Glutamatergic neuron (in vitro differentiated cells): ENCODE data around the gene SLX4IP. TPM values are rescaled to one million over a fixed set of nuclear protein-coding genes. Genes with fewer than 3 reads are reported as not detected.

ENCODE experiments used
- DNase-seq: peaks from one replicate; pipeline ENCODE4 v3.0.0; 2022
- H3K27ac Mint-ChIP-seq: one replicate; pipeline ENCODE4 v1.8.0; 2020; ENCODE audit warnings: mild to moderate bottlenecking, mixed read lengths, inconsistent platforms; ENCODE audit not compliant: unreplicated experiment
- H3K27me3 Mint-ChIP-seq: one replicate; pipeline ENCODE4 v1.8.0; 2020; ENCODE audit warnings: mild to moderate bottlenecking, moderate library complexity, mixed read lengths, inconsistent platforms; ENCODE audit not compliant: unreplicated experiment
- H3K36me3 Mint-ChIP-seq: one replicate; pipeline ENCODE4 v1.8.0; 2020; ENCODE audit warnings: mild to moderate bottlenecking, mixed read lengths, inconsistent platforms; ENCODE audit not compliant: unreplicated experiment
- H3K4me1 Mint-ChIP-seq: one replicate; pipeline ENCODE4 v1.8.0; 2020; ENCODE audit warnings: mild to moderate bottlenecking, low read depth, mixed read lengths, inconsistent platforms; ENCODE audit not compliant: unreplicated experiment
- H3K4me3 Mint-ChIP-seq: one replicate; pipeline ENCODE4 v1.8.0; 2020; ENCODE audit warnings: mild to moderate bottlenecking, mixed read lengths, inconsistent platforms; ENCODE audit not compliant: unreplicated experiment
- H3K9me3 Mint-ChIP-seq: one replicate; pipeline ENCODE4 v1.8.0; 2020; ENCODE audit warnings: mild to moderate bottlenecking, moderate library complexity, mixed read lengths, inconsistent platforms; ENCODE audit not compliant: unreplicated experiment
- CTCF ChIP-seq: fragments of 200-600 bp; sonication (generic); IDR thresholded peaks from one replicate; pipeline ENCODE4 v1.5.0; 2021; ENCODE audit not compliant: partially characterized antibody, unreplicated experiment
- total RNA-seq: library from RNA; stranded (reverse); fragmentation: NEBNext Ultra II Directional; extraction: Animal tissue kit (Norgen Biotek cat#: 25700); gene quantifications from one replicate; pipeline ENCODE4 v1.2.1, GENCODE V29; 2021; ENCODE audit not compliant: unreplicated experiment

Gene SLX4IP
- total RNA-seq, 1 donor from 2014 or later, result 7.9 TPM

GRCh38 chr20:10590950-10591671, 156.0 kb downstream of the SLX4IP start:
- H3K27me3 Mint-ChIP-seq, result no peaks in the 10 kb centered on the region
- TF ChIP-seq CTCF, result no peak
- no peak overlapping the region for H3K4me3 Mint-ChIP-seq
- DNase-seq, result no peak
- H3K4me1 Mint-ChIP-seq, result no peaks in the 10 kb centered on the region
- no peaks in the 10 kb centered on the region for H3K36me3 Mint-ChIP-seq
- H3K9me3 Mint-ChIP-seq, result peaks cover 1% of the 10 kb centered on the region
- no peak overlapping the region for H3K27ac Mint-ChIP-seq

- H3K9me3 Mint-ChIP-seq, result peaks cover 1% of the 10 kb centered on the region
- no peak overlapping the region for H3K27ac Mint-ChIP-seq
Measured at GRCh38 chr20:10591946-10592521, 156.9 kb downstream of the SLX4IP start.

DNA sequence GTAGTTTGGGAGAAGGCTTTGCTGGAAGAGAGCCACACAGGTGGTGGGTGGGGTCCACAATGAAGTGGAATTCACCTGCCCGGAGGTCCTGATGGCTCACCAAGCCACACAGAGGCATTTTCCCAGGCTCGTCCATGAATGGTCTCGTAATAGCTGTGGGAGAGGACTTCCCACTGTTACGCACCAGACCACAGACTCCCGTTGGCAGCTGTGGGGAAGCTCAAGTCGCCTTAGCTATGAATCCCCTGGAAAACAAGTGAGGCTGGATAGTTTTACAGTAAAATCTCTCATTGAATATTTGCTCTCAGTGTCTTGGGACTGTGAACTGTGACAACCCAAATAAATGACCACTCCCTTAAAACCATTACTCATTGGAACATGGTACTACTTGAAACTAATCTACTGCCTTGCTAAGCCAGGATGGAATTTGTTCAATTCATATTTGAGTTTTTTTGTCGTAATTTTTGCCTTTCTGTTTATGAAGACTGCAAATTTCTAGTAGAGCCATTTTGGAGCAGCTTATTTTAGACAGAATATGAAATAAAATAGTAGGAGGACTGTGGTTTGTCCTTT, 159.3 kb downstream of the SLX4IP start:
- no peak for TF ChIP-seq CTCF
- Mint-ChIP-seq H3K9me3 (peaks cover 1% of the 10 kb centered on the region), H3K27ac (no peak overlapping the region), H3K4me3 (no peak overlapping the region), H3K27me3 (no peaks in the 10 kb centered on the region), H3K36me3 (no peaks in the 10 kb centered on the region), H3K4me1 (no peaks in the 10 kb centered on the region)
- DNase-seq, result no peak

More at GRCh38 chr20:10591946-10592521, 156.9 kb downstream of the SLX4IP start:
- no peak for DNase-seq
- no peak overlapping the region for H3K4me3 Mint-ChIP-seq
- TF ChIP-seq CTCF, result no peak
- no peaks in the 10 kb centered on the region for H3K36me3 Mint-ChIP-seq
- no peaks in the 10 kb centered on the region for H3K4me1 Mint-ChIP-seq
- no peaks in the 10 kb centered on the region for H3K27me3 Mint-ChIP-seq

DNA sequence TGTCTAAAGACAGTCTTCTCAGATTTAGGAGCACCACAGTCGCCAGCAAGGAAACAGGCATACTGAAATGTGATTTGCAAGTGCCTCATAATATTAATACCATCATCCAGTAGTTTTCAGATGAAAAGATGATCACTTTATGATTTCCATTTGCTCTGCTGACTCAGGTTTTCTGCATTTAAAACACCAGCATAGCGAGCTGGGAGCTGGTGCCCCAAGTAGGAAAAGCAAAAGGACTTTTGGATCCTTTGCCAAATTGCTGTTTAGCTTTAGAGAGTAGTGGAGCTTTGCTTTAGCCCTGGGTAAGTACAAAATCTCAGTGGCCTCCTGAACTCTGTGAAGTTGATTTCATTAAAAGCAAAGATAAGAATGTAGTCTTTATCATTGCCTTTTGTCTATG, 160.2 kb downstream of the SLX4IP start:
- H3K27ac Mint-ChIP-seq, result no peak overlapping the region
- no peak for TF ChIP-seq CTCF
- H3K36me3 Mint-ChIP-seq, result no peaks in the 10 kb centered on the region
- H3K4me3 Mint-ChIP-seq, result no peak overlapping the region
- no peaks in the 10 kb centered on the region for H3K4me1 Mint-ChIP-seq
- DNase-seq, result no peak
- H3K9me3 Mint-ChIP-seq, result peaks cover 1% of the 10 kb centered on the region
- H3K27me3 Mint-ChIP-seq, result no peaks in the 10 kb centered on the region

- peaks cover 1% of the 10 kb centered on the region for H3K9me3 Mint-ChIP-seq
- no peak overlapping the region for H3K4me3 Mint-ChIP-seq
- no peak for DNase-seq
- no peak for TF ChIP-seq CTCF
- no peaks in the 10 kb centered on the region for H3K27me3 Mint-ChIP-seq
- H3K4me1 Mint-ChIP-seq, result peaks cover under 1% of the 10 kb centered on the region
- no peak overlapping the region for H3K27ac Mint-ChIP-seq
- no peaks in the 10 kb centered on the region for H3K36me3 Mint-ChIP-seq
Measured at GRCh38 chr20:10595985-10596384, 160.9 kb downstream of the SLX4IP start.
